WTC11 (cell line): ENCODE results near the gene RAX2. TPM values are rescaled to one million over a fixed set of nuclear protein-coding genes. Genes with fewer than 3 reads are reported as not detected.

ENCODE experiments used
- ATAC-seq: fragments of 200-7000 bp; cut with Tn5 transposase; 2 replicates; pipeline ENCODE4 v1.10.0; 2021; ENCODE audit warnings: mild to moderate bottlenecking, moderate library complexity
- CTCF ChIA-PET: fragments of 300-600 bp; sonication (Branson Sonifier 250); formaldehyde crosslinking; loops from one replicate; lab custom pipeline; 2021; ENCODE audit warnings: antibody characterized with exemption; lab: Charles Lee
- POLR2A ChIA-PET: fragments of 350-600 bp; sonication (Branson Sonifier 250); formaldehyde crosslinking; loops from one replicate; lab custom pipeline; 2021; ENCODE audit warnings: antibody characterized with exemption; lab: Charles Lee
- DNase-seq: peaks from one replicate; pipeline ENCODE4 v3.0.0; 2021; ENCODE audit warnings: low spot score
- H3K27ac Mint-ChIP-seq: 2 replicates; pipeline ENCODE4 v1.8.0; 2021; ENCODE audit warnings: mixed read lengths
- H3K27me3 Mint-ChIP-seq: 2 replicates; pipeline ENCODE4 v1.8.0; 2021; ENCODE audit warnings: low read depth, mild to moderate bottlenecking, moderate library complexity, mixed read lengths
- H3K36me3 Mint-ChIP-seq: 2 replicates; pipeline ENCODE4 v1.8.0; 2021; ENCODE audit warnings: mixed read lengths
- H3K4me1 Mint-ChIP-seq: 2 replicates; pipeline ENCODE4 v1.8.0; 2022; ENCODE audit warnings: mixed read lengths
- H3K4me3 Mint-ChIP-seq: 2 replicates; pipeline ENCODE4 v1.8.0; 2021; ENCODE audit warnings: mild to moderate bottlenecking, moderate library complexity, mixed read lengths
- H3K9me3 Mint-ChIP-seq: 2 replicates; pipeline ENCODE4 v1.8.0; 2021; ENCODE audit warnings: mixed read lengths
- ATF1 ChIP-seq: sonication (generic); formaldehyde crosslinking; IDR thresholded peaks from 2 replicates; pipeline ENCODE4 v1.8.1; 2023; ENCODE audit warnings: mild to moderate bottlenecking, moderate library complexity, missing genetic modification reagents
- CBFB ChIP-seq: sonication (generic); formaldehyde crosslinking; IDR thresholded peaks from 2 replicates; pipeline ENCODE4 v1.8.1; 2022; ENCODE audit warnings: mild to moderate bottlenecking, low read depth, missing genetic modification reagents
- E2F1 ChIP-seq: sonication (generic); formaldehyde crosslinking; IDR thresholded peaks from 2 replicates; pipeline ENCODE4 v1.8.0; 2022; ENCODE audit warnings: mild to moderate bottlenecking, missing genetic modification reagents
- E2F5 ChIP-seq: sonication (generic); formaldehyde crosslinking; IDR thresholded peaks from 2 replicates; pipeline ENCODE4 v1.8.1; 2022; ENCODE audit warnings: mild to moderate bottlenecking, moderate library complexity, missing genetic modification reagents
- EMX1 ChIP-seq: fragments of 250-450 bp; sonication (Bioruptor Pico); IDR thresholded peaks from 2 replicates; pipeline ENCODE4 v1.8.0; 2021; ENCODE audit warnings: mild to moderate bottlenecking
- ERG ChIP-seq: fragments of 250-450 bp; sonication (Bioruptor Pico); IDR thresholded peaks from 2 replicates; pipeline ENCODE4 v1.8.0; 2021; ENCODE audit warnings: mild to moderate bottlenecking
- GTF2I ChIP-seq: fragments of 250-450 bp; sonication (Bioruptor Pico); conservative IDR thresholded peaks from 2 replicates; pipeline ENCODE4 v1.4.0; 2021; ENCODE audit warnings: mild to moderate bottlenecking
- MLX ChIP-seq: sonication (generic); formaldehyde crosslinking; IDR thresholded peaks from 2 replicates; pipeline ENCODE4 v1.8.1; 2023; ENCODE audit warnings: mild to moderate bottlenecking, missing genetic modification reagents, moderate library complexity
- NFE2L1 ChIP-seq: sonication (generic); formaldehyde crosslinking; IDR thresholded peaks from 2 replicates; pipeline ENCODE4 v1.8.1; 2023; ENCODE audit warnings: missing genetic modification reagents
- PRRX2 ChIP-seq: fragments of 250-450 bp; sonication (Bioruptor Pico); IDR thresholded peaks from 2 replicates; pipeline ENCODE4 v1.8.0; 2021; ENCODE audit warnings: mild to moderate bottlenecking
- RELA ChIP-seq: sonication (generic); formaldehyde crosslinking; IDR thresholded peaks from 2 replicates; pipeline ENCODE4 v1.8.1; 2022; ENCODE audit warnings: missing genetic modification reagents, mild to moderate bottlenecking, borderline replicate concordance
- SMAD3 ChIP-seq: sonication (generic); formaldehyde crosslinking; IDR thresholded peaks from 2 replicates; pipeline ENCODE4 v1.8.0; 2022; ENCODE audit warnings: missing genetic modification reagents, mild to moderate bottlenecking, borderline replicate concordance
- STAT6 ChIP-seq: sonication (generic); formaldehyde crosslinking; conservative IDR thresholded peaks from 2 replicates; pipeline ENCODE4 v1.8.1; 2023; ENCODE audit warnings: mild to moderate bottlenecking, low read depth, missing genetic modification reagents, moderate library complexity
- USF1 ChIP-seq: sonication (generic); formaldehyde crosslinking; IDR thresholded peaks from 2 replicates; pipeline ENCODE4 v1.8.0; 2022; ENCODE audit warnings: mild to moderate bottlenecking, missing genetic modification reagents
- USF2 ChIP-seq: sonication (generic); formaldehyde crosslinking; IDR thresholded peaks from 2 replicates; pipeline ENCODE4 v1.8.1; 2023; ENCODE audit warnings: mild to moderate bottlenecking, missing genetic modification reagents, moderate library complexity
- ZNF232 ChIP-seq: sonication (generic); formaldehyde crosslinking; IDR thresholded peaks from 2 replicates; pipeline ENCODE4 v1.8.0; 2022; ENCODE audit warnings: mild to moderate bottlenecking, missing genetic modification reagents
- ZNF263 ChIP-seq: sonication (generic); formaldehyde crosslinking; IDR thresholded peaks from 2 replicates; pipeline ENCODE4 v1.8.1; 2022; ENCODE audit warnings: low read depth, mild to moderate bottlenecking, moderate library complexity, missing genetic modification reagents
- total RNA-seq: library from RNA; stranded (reverse); gene quantifications from 3 replicates; pipeline ENCODE4 v1.2.3, GENCODE V29; 2021
- TF ChIP-seq, protein P1 (sequence below): sonication (generic); formaldehyde crosslinking; IDR thresholded peaks from 2 replicates; pipeline ENCODE4 v1.8.0; 2023; ENCODE audit warnings: missing genetic modification reagents
- TF ChIP-seq, protein P2 (sequence below): fragments of 200-600 bp; IDR thresholded peaks from 2 replicates; pipeline ENCODE4 v1.8.0; 2022; ENCODE audit warnings: antibody characterized with exemption
- TF ChIP-seq, protein P3 (sequence below): fragments of 250-450 bp; sonication (Bioruptor Pico); IDR thresholded peaks from 2 replicates; pipeline ENCODE4 v1.9.0; 2021; ENCODE audit warnings: moderate library complexity, mild to moderate bottlenecking, inconsistent platforms, borderline replicate concordance
- TF ChIP-seq, protein P4 (sequence below): sonication (generic); formaldehyde crosslinking; IDR thresholded peaks from 2 replicates; pipeline ENCODE4 v1.8.1; 2022; ENCODE audit warnings: low read depth, mild to moderate bottlenecking, moderate library complexity, missing genetic modification reagents, borderline replicate concordance

The RAX2 gene
- total RNA-seq, 1 experiment from 2014 or later: 0.09 TPM

DNA sequence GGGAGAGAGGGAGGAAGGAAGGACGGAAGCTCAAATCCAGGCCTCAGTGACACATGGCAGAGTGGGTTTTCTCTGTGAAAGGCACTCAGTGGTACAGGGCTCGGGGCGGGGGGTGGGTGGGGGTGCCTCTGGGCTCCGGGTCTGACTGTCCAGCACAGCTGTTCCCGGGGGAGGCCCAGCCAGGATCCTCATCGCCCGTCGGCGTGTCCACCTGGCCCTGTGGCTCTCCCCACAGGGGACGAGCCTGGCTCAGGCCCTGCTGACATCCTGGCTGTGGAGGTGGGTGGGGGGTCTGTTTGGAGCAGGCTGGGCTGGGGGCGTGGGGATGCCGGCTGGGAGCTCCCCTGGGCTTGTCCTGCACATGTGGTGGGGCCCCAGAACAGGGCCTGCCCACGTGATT lies 32.4 kb upstream of the RAX2 start:
- no peak for ATAC-seq
- CTCF ChIA-PET: interaction anchor here (1.4 kb wide), 1 partner anchor 17 kb away, joined by 6 read pairs; no protein-coding TSS in a partner anchor
- H3K27me3 Mint-ChIP-seq: peaks cover 28% of the 10 kb centered on the region
- TF ChIP-seq USF2 (CRISPR knock-in tag) (no peak), ZNF263 (CRISPR knock-in tag) (no peak), MLX (CRISPR knock-in tag) (no peak), SMAD3 (CRISPR knock-in tag) (no peak), ZNF232 (CRISPR knock-in tag) (no peak), STAT6 (CRISPR knock-in tag) (no peak), ATF1 (CRISPR knock-in tag) (no peak), RELA (no peak), ERG (CRISPR knock-in tag) (no peak), CBFB (CRISPR knock-in tag) (no peak), NFE2L1 (no peak)
- TF ChIP-seq, all 79 proteins: peak for 0
- Mint-ChIP-seq H3K9me3 (peaks cover 7% of the 10 kb centered on the region), H3K4me1 (0 out of 2 replicates have a peak, but pooled peaks cover 4% of the 10 kb centered on the region), H3K36me3 (no peaks in the 10 kb centered on the region), H3K27ac (no peak overlapping the region), H3K4me3 (no peak overlapping the region)
- POLR2A ChIA-PET: no interaction called here
- DNase-seq: no peak

GRCh38 chr19:3803986-3804385 lies 32.0 kb upstream of the RAX2 start:
- ATAC-seq (no peak), DNase-seq (no peak)
- H3K36me3 Mint-ChIP-seq: no peaks in the 10 kb centered on the region
- peaks cover 32% of the 10 kb centered on the region for H3K27me3 Mint-ChIP-seq
- ChIA-PET CTCF (interaction anchor here (1.4 kb wide), 1 partner anchor 18 kb away, joined by 6 read pairs; no protein-coding TSS in a partner anchor), POLR2A (no interaction called here)
- no peak overlapping the region for H3K4me3 Mint-ChIP-seq
- H3K9me3 Mint-ChIP-seq: peaks cover 7% of the 10 kb centered on the region
- 0 out of 2 replicates have a peak, but pooled peaks cover 4% of the 10 kb centered on the region for H3K4me1 Mint-ChIP-seq
- H3K27ac Mint-ChIP-seq: no peak overlapping the region
- TF ChIP-seq PRRX2 (CRISPR knock-in tag): no peak
- TF ChIP-seq, protein P1, sequence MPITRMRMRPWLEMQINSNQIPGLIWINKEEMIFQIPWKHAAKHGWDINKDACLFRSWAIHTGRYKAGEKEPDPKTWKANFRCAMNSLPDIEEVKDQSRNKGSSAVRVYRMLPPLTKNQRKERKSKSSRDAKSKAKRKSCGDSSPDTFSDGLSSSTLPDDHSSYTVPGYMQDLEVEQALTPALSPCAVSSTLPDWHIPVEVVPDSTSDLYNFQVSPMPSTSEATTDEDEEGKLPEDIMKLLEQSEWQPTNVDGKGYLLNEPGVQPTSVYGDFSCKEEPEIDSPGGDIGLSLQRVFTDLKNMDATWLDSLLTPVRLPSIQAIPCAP (CRISPR knock-in tag): no peak
- TF ChIP-seq GTF2I (CRISPR knock-in tag): no peak
- TF ChIP-seq, protein P2, sequence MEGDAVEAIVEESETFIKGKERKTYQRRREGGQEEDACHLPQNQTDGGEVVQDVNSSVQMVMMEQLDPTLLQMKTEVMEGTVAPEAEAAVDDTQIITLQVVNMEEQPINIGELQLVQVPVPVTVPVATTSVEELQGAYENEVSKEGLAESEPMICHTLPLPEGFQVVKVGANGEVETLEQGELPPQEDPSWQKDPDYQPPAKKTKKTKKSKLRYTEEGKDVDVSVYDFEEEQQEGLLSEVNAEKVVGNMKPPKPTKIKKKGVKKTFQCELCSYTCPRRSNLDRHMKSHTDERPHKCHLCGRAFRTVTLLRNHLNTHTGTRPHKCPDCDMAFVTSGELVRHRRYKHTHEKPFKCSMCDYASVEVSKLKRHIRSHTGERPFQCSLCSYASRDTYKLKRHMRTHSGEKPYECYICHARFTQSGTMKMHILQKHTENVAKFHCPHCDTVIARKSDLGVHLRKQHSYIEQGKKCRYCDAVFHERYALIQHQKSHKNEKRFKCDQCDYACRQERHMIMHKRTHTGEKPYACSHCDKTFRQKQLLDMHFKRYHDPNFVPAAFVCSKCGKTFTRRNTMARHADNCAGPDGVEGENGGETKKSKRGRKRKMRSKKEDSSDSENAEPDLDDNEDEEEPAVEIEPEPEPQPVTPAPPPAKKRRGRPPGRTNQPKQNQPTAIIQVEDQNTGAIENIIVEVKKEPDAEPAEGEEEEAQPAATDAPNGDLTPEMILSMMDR: no peak
- no peak for TF ChIP-seq E2F1 (CRISPR knock-in tag)
- TF ChIP-seq EMX1 (CRISPR knock-in tag): no peak
- TF ChIP-seq, protein P3, sequence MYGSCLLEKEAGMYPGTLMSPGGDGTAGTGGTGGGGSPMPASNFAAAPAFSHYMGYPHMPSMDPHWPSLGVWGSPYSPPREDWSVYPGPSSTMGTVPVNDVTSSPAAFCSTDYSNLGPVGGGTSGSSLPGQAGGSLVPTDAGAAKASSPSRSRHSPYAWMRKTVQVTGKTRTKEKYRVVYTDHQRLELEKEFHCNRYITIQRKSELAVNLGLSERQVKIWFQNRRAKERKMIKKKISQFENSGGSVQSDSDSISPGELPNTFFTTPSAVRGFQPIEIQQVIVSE (CRISPR knock-in tag): no peak
- no peak for TF ChIP-seq NFE2L1
- no peak for TF ChIP-seq SMAD3 (CRISPR knock-in tag)
- no peak for TF ChIP-seq E2F5 (CRISPR knock-in tag)
- TF ChIP-seq, protein P4, sequence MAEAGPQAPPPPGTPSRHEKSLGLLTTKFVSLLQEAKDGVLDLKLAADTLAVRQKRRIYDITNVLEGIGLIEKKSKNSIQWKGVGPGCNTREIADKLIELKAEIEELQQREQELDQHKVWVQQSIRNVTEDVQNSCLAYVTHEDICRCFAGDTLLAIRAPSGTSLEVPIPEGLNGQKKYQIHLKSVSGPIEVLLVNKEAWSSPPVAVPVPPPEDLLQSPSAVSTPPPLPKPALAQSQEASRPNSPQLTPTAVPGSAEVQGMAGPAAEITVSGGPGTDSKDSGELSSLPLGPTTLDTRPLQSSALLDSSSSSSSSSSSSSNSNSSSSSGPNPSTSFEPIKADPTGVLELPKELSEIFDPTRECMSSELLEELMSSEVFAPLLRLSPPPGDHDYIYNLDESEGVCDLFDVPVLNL: no peak
- no peak for TF ChIP-seq USF1 (CRISPR knock-in tag)
